SK-N-SH treated with all-trans-retinoic acid at 6 μM for 48 hours (cell line): ENCODE measurements around the gene OR10X1.

Experiments used
- ATAC-seq: fragments of 200-7000 bp; cut with Tn5 transposase; 3 replicates; pipeline ENCODE4 v1.9.1; 2020; ENCODE audit warnings: mild to moderate bottlenecking, moderate library complexity
- ARNTL ChIP-seq: fragments of 450-650 bp; formaldehyde crosslinking; IDR thresholded peaks from 2 replicates; pipeline ENCODE4 v1.5.0; 2020; ENCODE audit warnings: low read depth, mild to moderate bottlenecking, moderate library complexity, borderline replicate concordance
- BACH2 ChIP-seq: fragments of 250-450 bp; sonication (Bioruptor Pico); IDR thresholded peaks from 2 replicates; pipeline ENCODE4 v1.9.0; 2021; ENCODE audit warnings: mild to moderate bottlenecking, borderline replicate concordance
- CREB5 ChIP-seq: fragments of 250-450 bp; sonication (Bioruptor Pico); IDR thresholded peaks from 2 replicates; pipeline ENCODE4 v1.5.1; 2020; ENCODE audit warnings: low read depth, mild to moderate bottlenecking, moderate library complexity
- CSDC2 ChIP-seq: fragments of 250-450 bp; sonication (Bioruptor Pico); IDR thresholded peaks from 2 replicates; pipeline ENCODE4 v1.5.0; 2020; ENCODE audit warnings: mild to moderate bottlenecking, moderate library complexity
- CSRNP3 ChIP-seq: fragments of 250-450 bp; sonication (Bioruptor Pico); IDR thresholded peaks from 2 replicates; pipeline ENCODE4 v1.5.1; 2021; ENCODE audit warnings: mild to moderate bottlenecking, moderate library complexity
- ESRRG ChIP-seq: fragments of 250-450 bp; sonication (Bioruptor Pico); IDR thresholded peaks from 2 replicates; pipeline ENCODE4 v1.6.1; 2021; ENCODE audit warnings: mild to moderate bottlenecking
- GLIS3 ChIP-seq: fragments of 250-450 bp; sonication (Bioruptor Pico); IDR thresholded peaks from 2 replicates; pipeline ENCODE4 v1.5.0; 2020; ENCODE audit warnings: mild to moderate bottlenecking, moderate library complexity
- OSR1 ChIP-seq: fragments of 250-450 bp; sonication (Bioruptor Pico); IDR thresholded peaks from 2 replicates; pipeline ENCODE4 v1.8.0; 2022; ENCODE audit warnings: moderate library complexity, mild to moderate bottlenecking, inconsistent platforms
- PATZ1 ChIP-seq: fragments of 250-450 bp; sonication (Bioruptor Pico); IDR thresholded peaks from 2 replicates; pipeline ENCODE4 v1.8.0; 2020; ENCODE audit warnings: mild to moderate bottlenecking, moderate library complexity, borderline replicate concordance
- POU6F1 ChIP-seq: fragments of 250-450 bp; sonication (Bioruptor Pico); IDR thresholded peaks from 2 replicates; pipeline ENCODE4 v1.8.0; 2021; ENCODE audit warnings: low read depth, mild to moderate bottlenecking, moderate library complexity, borderline replicate concordance
- PPARA ChIP-seq: fragments of 250-450 bp; sonication (Bioruptor Pico); IDR thresholded peaks from 2 replicates; pipeline ENCODE4 v1.5.0; 2020; ENCODE audit warnings: mild to moderate bottlenecking, borderline replicate concordance
- SNAI2 ChIP-seq: fragments of 250-450 bp; sonication (Bioruptor Pico); IDR thresholded peaks from 2 replicates; pipeline ENCODE4 v1.5.0; 2020; ENCODE audit warnings: mild to moderate bottlenecking, moderate library complexity
- TCF4 ChIP-seq: fragments of 250-450 bp; sonication (Bioruptor Pico); IDR thresholded peaks from 2 replicates; pipeline ENCODE4 v1.8.0; 2021; ENCODE audit warnings: mild to moderate bottlenecking, moderate library complexity, borderline replicate concordance
- TOX ChIP-seq: fragments of 250-450 bp; sonication (Bioruptor Pico); IDR thresholded peaks from 2 replicates; pipeline ENCODE4 v1.8.0; 2021; ENCODE audit warnings: mild to moderate bottlenecking, moderate library complexity, borderline replicate concordance
- ZC3H10 ChIP-seq: fragments of 250-450 bp; sonication (Bioruptor Pico); IDR thresholded peaks from 2 replicates; pipeline ENCODE4 v1.5.1; 2021; ENCODE audit warnings: mild to moderate bottlenecking, moderate library complexity
- ZFP3 ChIP-seq: fragments of 250-450 bp; sonication (Bioruptor Pico); IDR thresholded peaks from 2 replicates; pipeline ENCODE4 v1.5.0; 2020; ENCODE audit warnings: mild to moderate bottlenecking, moderate library complexity
- ZFP30 ChIP-seq: fragments of 450-650 bp; formaldehyde crosslinking; IDR thresholded peaks from 2 replicates; pipeline ENCODE4 v1.5.0; 2022; ENCODE audit warnings: mild to moderate bottlenecking, moderate library complexity
- ZNF565 ChIP-seq: fragments of 450-650 bp; formaldehyde crosslinking; conservative IDR thresholded peaks from 2 replicates; pipeline ENCODE4 v1.5.0; 2020; ENCODE audit warnings: low read depth, mild to moderate bottlenecking, moderate library complexity
- ZNF70 ChIP-seq: fragments of 450-650 bp; formaldehyde crosslinking; IDR thresholded peaks from 2 replicates; pipeline ENCODE4 v1.5.0; 2020; ENCODE audit warnings: mild to moderate bottlenecking, moderate library complexity
- ZNF8 ChIP-seq: fragments of 450-650 bp; formaldehyde crosslinking; IDR thresholded peaks from 2 replicates; pipeline ENCODE4 v1.5.0; 2020; ENCODE audit warnings: mild to moderate bottlenecking, moderate library complexity

The OR10X1 gene

GRCh38 chr1:158586942-158587341, 7.2 kb upstream of the OR10X1 start:
- TF ChIP-seq TOX (no peak), PATZ1 (CRISPR knock-in tag) (no peak), CSDC2 (CRISPR knock-in tag) (no peak), ZFP30 (CRISPR knock-in tag) (no peak), OSR1 (CRISPR knock-in tag) (no peak), TCF4 (no peak), ZC3H10 (CRISPR knock-in tag) (no peak), SNAI2 (no peak)
- ATAC-seq: no peak

- TF ChIP-seq ZNF70 (no peak), ESRRG (CRISPR knock-in tag) (no peak), OSR1 (CRISPR knock-in tag) (no peak), CREB5 (CRISPR knock-in tag) (no peak), ZFP3 (no peak), TCF4 (no peak), PPARA (CRISPR knock-in tag) (no peak), POU6F1 (CRISPR knock-in tag) (no peak), ZC3H10 (CRISPR knock-in tag) (no peak), CSDC2 (CRISPR knock-in tag) (no peak), TOX (no peak), ARNTL (CRISPR knock-in tag) (no peak), GLIS3 (CRISPR knock-in tag) (no peak), PATZ1 (CRISPR knock-in tag) (no peak), CSRNP3 (CRISPR knock-in tag) (no peak), BACH2 (CRISPR knock-in tag) (no peak)
- TF ChIP-seq, all 23 proteins: peak for 0
- no peak for ATAC-seq
Observed at GRCh38 chr1:158583962-158584361, 4.3 kb upstream of the OR10X1 start.

- TF ChIP-seq ZNF565 (CRISPR knock-in tag) (no peak), POU6F1 (CRISPR knock-in tag) (no peak), ZNF8 (CRISPR knock-in tag) (no peak), BACH2 (CRISPR knock-in tag) (no peak), CREB5 (CRISPR knock-in tag) (no peak)
- ATAC-seq: no peak
Observed at GRCh38 chr1:158577561-158577960, 2.1 kb downstream of the OR10X1 start.
